Measurements from ENCODE around the gene LRATD1.
A peak's percentile ranks its signal among the peaks of the same experiment; 100 is the strongest.

Gene LRATD1

DNA sequence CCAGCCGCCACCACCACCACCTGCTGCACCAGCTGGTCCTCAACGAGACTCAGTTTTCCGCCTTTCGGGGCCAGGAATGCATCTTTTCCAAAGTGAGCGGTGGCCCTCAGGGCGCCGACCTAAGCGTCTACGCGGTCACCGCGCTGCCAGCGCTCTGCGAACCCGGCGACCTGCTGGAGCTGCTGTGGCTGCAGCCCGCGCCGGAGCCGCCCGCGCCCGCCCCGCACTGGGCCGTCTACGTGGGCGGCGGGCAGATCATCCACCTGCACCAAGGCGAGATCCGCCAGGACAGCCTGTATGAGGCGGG is 1.6 kb downstream of the LRATD1 start:
- DNase-seq: no peak

DNA sequence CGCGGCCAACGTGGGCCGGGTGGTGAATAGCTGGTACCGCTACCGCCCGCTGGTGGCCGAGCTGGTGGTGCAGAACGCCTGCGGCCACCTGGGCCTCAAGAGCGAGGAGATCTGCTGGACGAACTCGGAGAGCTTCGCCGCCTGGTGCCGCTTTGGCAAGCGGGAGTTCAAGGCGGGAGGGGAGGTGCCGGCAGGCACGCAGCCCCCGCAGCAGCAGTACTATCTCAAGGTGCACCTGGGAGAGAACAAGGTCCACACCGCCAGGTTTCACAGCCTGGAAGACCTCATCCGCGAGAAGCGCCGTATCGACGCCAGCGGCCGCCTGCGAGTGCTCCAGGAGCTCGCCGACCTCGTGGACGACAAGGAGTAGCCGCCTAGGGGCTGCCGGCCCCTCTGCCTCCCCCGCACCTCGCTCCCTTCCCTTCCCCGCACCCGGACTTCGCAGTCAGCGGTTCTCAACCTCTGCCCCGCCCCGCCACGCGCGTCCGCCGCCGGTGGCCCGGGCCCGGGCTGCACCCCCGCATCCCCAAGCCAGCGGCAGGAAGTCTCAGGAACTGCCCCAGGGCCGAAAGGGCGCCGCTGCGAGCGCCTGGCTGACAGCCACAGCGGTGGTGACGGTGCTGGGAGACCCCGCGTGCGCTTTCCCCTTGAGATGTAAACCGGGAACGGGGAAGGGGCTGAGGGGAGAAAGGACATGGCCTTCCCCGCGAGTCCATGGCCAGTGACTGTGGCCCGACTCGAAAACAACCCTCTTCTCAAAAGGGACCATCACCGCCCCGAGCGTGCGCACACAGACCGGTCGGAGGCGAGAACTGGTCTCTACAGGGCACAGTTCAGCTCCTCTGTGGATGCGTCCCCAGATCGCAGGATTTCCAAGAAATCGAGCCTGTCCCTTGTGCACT is 2.2 kb downstream of the LRATD1 start:
- peak; percentile 83 for DNase-seq

DNA sequence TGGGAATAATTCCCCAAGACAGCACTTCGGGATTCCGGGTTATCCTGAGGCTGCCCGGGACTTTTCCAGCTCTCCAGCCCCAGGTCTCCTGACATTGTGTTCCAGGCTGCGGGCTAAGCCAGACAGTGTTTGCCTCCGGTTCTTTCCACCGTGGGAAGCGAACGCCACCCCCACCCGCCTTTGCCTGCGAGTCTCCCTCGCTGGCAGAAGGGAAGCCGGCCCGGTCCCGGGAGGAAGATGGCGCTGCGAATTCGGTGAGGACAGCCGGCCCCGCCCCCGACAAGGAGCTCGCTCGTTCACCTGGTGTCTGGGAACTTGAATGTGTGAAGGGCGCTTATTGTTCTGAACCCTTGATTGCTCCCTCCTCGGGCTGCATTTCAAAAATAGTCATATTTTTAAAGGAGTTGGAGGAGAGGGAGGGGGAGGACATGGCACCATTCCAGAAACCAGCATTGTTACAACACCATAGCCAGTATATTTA is 2.9 kb downstream of the LRATD1 start:
- DNase-seq: peak; percentile 89

DNA sequence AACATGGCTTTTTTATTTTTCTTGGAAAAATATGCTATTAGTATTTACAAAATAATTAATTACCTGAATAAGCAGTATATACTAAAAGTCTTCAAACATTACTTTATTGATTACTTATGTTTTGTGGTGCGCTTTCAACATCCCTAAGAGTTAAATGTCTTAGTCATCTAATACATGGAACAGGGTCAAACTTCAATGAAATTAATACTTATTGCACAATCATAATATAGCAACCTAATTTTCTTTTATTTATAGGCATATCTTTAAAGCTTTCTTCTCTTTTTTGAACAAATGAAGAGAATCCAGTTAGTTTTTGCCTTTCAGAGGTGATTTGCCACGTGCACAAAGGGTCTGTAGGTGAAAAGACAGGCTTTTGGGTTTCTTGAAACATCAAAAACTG is 6.0 kb downstream of the LRATD1 start:
- no peak for DNase-seq

DNA sequence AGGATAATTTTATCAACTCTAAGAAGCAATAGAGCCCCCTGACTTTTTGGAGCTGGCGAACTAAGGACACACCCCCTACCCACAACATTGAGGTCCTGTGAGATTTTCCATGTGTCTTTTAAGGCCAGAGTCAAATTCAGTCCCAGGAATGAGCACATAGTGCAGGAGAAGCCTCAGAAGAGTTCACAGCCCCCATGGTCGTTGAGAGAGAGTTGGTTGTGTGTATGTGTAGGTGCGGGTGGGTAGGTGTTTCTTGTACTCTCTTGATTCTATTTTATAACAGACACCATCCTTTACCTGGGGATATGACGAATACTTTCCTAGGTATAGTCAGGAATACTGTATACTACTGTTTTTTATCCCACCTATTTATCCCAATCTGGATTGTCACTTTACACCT is 8.6 kb downstream of the LRATD1 start:
- no peak for DNase-seq

DNA sequence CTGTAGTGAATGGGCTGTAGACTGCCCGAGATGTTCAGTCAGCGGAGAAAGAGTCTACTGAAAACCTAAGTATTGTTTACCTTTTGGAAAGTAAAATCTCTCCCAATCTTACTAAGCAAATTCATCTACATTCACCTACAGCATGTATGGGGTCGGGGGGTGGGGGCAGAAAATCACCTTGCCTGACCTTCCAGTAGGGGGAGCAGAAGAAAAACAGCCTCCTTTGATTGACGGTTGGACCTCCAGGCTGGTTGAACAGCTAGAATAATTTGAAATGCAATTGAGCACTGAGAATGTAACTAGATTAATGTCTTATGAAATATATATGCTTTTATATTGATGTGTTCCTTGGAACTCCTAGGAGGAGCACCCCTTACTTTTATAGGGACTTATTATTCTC is 10.0 kb downstream of the LRATD1 start:
- DNase-seq: no peak

DNA sequence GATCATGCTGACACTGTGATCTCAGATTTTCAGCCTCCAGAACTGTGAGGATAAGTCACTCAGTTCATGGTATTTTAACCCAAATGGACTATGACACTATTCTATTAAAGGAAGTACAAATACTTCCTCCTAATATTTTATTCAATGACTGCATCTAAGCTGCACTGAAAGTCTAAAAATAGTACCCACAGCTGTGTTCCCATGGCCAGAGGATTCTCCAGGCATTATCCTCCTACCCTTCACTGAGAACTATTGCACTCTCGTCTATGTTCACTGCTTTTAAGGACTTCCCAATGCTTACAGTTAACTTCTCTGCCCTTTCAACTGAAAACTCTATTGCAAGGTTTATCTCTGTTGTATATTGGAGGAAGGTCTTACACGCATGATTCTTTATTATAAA is 15.2 kb downstream of the LRATD1 start:
- no peak for DNase-seq

DNA sequence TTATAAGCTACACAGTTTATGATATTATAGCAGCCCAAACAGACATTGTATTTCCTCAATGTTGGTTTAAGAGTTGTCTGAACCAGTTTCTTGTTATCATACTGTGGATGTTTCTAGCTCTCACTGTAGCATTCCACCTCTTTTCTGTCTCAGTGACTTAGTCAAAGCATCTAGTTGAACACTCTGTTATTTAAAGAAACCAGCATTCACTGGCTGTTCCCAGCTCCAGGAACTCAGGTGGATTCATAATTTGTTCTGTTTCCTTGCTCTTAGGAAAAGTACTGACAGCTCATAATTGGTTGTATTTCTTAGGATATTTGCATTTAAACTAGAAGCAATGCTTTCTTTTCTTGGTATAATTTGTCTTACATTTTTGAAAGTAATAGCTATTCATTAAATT is 17.5 kb downstream of the LRATD1 start:
- no peak for DNase-seq

DNA sequence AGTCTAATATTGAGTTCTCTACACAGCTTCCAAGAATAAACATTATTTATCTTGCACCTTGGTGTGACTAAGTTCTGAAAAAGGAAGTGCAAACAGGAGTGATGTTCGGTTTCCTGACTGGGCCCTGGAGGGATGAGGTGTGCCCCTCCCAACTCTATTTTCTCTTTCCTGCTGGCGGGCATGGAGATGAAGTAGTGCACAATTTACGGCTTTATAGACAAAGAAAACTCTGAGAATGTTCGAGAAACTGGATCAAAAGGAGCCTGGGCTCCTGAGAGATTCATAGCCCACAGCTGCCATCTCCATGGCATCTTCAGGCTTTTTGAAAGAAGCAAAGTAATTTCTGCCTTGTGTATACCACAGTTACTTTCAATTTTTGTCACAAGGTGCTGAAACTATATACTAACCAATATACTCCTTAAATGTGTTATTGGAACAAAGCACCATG is 22.3 kb downstream of the LRATD1 start:
- no peak for DNase-seq

DNA sequence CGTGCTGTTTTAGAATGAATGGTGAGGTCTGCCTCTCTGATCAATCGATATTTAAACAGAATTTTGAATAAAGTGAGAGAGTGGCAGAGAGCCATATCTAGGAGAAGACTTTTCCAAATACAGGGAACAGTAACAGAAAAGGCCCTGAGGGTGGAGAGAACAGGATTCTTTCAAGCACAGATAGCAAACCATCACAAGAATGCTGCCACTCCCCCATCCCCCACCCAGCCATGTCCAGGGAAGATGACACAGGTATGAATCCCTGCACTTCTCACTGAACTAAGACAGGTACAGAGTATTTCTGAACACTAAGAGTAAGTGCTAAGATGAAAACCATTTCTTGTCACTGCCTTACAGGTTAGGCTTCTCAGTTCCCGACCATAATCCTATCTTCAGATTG is 23.6 kb downstream of the LRATD1 start:
- DNase-seq: no peak

DNA sequence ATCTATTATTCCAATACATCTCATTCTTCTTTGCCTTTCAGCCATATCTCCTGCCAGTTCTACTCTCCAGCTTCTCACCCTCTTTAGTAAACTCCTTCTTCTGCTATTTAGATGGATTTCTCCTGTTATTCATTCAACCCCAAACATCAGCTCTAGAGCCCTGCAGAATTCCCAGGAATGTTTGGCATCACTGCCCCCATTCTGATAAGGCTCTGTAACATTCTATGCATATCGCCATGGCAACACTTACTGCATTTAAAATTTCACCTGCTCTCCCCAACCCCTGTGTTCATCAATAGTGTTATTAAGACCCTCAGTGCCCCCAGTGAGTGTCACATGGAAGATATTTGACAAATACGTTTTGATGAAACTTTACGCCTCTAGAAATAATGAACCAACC is 28.6 kb downstream of the LRATD1 start:
- DNase-seq: no peak

DNA sequence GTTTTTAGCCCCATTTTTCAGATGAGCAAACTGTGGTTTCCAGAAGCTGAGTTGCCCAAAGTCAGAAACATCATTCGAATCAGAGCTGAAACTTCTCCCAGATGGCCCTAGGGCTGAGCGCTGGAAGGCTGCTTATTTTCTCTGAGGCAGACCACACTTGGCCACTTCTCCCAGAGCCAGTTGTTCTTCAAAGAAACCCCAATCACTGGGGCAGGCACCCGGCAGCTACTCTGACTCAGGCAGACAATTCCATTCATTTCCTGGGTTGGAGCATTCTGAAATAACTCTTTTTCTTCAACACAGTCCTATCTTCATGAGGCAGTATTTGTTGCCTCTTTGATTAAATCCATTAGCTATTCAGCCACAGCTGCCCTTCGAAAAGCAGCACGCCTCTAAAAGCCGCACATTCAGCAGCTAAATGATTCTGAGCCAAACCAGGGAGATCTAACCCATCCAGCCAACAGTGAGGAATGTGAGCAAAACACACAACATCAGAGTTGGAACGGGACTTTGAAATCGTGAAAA is 40.9 kb downstream of the LRATD1 start:
- DNase-seq: no peak

DNA sequence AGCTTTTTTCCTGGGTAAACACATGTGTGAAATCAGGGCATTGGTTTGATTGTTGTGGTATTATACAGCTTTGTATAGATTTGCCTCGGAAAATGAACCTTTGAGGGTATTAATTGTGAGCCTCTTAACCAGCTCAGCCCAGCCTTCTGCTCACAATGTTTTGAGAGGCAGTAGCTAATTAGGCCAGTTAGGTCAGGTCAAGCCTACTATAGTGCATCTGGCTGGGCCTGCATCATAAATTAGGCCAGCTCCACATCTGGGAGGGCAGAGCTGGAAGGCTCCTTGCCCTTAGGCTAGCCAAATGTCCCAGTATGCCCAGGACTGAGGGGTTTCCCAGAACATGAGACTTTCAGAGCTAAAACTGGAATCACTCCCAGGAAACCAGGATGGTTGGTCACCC is 43.0 kb downstream of the LRATD1 start:
- peak; percentile 70 for DNase-seq

DNA sequence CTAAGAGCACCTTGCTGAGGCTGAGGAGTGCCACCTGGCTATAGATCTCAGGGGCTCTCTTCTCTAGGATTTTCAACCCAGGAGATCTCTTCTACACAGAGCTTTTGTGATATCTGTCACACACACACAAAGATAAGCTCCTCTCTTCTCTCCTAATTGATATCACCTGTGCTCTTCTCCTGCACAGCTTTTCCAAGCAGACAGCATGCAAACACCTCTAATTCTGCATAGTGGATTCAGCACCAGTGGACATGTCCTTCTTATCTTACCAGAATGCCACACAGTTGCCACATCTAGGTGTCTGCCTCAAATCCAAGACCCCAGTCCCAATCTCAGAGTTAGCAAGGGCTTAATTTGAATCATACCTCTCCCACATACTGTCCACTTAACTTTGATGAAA is 43.9 kb downstream of the LRATD1 start:
- no peak for DNase-seq

DNA sequence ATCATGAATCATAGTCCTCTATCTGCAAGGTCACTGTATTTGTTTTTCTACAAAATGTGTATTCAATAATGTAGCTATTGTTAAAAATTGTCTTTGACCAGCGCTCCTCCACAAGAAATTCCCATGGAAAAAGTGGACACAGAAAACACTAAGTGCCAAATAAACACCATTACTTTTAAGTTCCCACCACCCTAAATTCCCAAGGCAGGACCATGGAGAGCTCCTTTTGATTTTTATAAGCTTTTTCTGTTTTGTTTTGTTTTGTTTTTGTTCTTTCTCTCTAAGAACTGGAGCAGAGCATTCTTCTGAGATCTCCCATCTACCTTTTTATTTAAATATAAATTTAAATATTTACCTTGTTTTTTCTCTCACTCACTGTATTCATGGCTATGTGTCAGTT is 44.5 kb downstream of the LRATD1 start:
- DNase-seq: no peak

DNA sequence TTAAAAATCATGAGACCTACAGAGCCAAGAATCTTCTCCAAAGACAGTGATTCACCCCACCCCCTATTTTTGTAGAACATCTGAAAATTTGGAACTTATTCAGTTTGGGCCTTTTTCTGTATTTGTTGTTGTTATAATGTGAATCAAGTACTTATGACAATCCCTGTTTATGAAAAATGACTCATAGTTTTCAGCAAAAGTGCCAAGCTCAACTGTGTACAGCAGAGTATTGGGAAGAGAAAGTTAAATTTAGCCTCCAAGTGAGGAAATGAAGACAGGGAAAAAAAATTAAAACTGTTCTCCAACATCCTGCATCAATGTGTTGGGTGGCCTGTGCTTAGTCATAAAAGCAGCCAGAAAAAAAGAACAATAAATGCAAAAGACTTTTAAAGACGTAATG is 46.2 kb downstream of the LRATD1 start:
- no peak for DNase-seq

DNA sequence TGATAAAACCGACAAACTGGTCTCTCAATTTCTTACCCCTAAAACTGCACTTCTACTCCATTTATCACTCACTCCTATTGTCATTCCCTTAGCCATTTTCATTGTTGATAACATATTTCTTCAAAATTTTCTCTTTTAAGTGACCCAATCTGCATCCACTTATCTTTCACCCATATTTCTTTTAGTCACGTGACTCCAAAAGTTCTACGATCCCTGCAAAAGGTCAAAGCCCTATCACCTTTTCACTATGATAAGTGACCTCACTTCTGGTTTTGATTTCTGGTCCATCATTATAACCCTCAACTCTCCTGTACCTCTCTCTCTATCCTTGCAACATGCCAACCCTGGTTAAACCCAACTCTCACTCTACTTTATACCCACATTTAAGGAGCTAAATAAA is 49.1 kb downstream of the LRATD1 start:
- DNase-seq: no peak

Measured in NCI-H69 (cell line).